Progenitor cell of endocrine pancreas (in vitro differentiated cells): ENCODE results near the gene MADD. TPM values are rescaled to one million over a fixed set of nuclear protein-coding genes. Genes with fewer than 3 reads are reported as not detected.

Experiments
- DNase-seq: peaks from one replicate; pipeline ENCODE4 v3.0.0; 2021; ENCODE audit warnings: low spot score; ENCODE audit not compliant: unreplicated experiment
- H3K27ac Mint-ChIP-seq: 2 replicates; pipeline ENCODE4 v1.8.0; 2021; ENCODE audit warnings: mild to moderate bottlenecking, moderate library complexity, mixed read lengths
- H3K27me3 Mint-ChIP-seq: 2 replicates; pipeline ENCODE4 v1.8.0; 2021; ENCODE audit warnings: mixed read lengths
- H3K36me3 Mint-ChIP-seq: 2 replicates; pipeline ENCODE4 v1.8.0; 2022; ENCODE audit warnings: mixed read lengths; ENCODE audit not compliant: insufficient read depth
- H3K4me1 Mint-ChIP-seq: 2 replicates; pipeline ENCODE4 v1.8.0; 2021; ENCODE audit warnings: low read depth, mixed read lengths
- H3K4me3 Mint-ChIP-seq: 2 replicates; pipeline ENCODE4 v1.8.0; 2021; ENCODE audit warnings: low read depth, mild to moderate bottlenecking, moderate library complexity, mixed read lengths
- H3K9me3 Mint-ChIP-seq: 2 replicates; pipeline ENCODE4 v1.8.0; 2021; ENCODE audit warnings: low read depth, mixed read lengths
- total RNA-seq: library from RNA; stranded (reverse); gene quantifications from 2 replicates; pipeline ENCODE4 v1.2.1, GENCODE V29; 2021
- TF ChIP-seq, protein P1 (sequence below): fragments of 200-600 bp; sonication (generic); IDR thresholded peaks from one replicate; pipeline ENCODE4 v1.5.0; 2021; ENCODE audit warnings: antibody characterized with exemption, mild to moderate bottlenecking; ENCODE audit not compliant: unreplicated experiment

MADD gene
- total RNA-seq, 1 donor from 2014 or later = 66.5 TPM

- Mint-ChIP-seq H3K27ac (no peak overlapping the region), H3K36me3 (peaks cover 1% of the 10 kb centered on the region), H3K4me3 (no peak overlapping the region), H3K4me1 (peaks cover 13% of the 10 kb centered on the region), H3K27me3 (no peaks in the 10 kb centered on the region), H3K9me3 (no peaks in the 10 kb centered on the region)
- TF ChIP-seq, protein P1, sequence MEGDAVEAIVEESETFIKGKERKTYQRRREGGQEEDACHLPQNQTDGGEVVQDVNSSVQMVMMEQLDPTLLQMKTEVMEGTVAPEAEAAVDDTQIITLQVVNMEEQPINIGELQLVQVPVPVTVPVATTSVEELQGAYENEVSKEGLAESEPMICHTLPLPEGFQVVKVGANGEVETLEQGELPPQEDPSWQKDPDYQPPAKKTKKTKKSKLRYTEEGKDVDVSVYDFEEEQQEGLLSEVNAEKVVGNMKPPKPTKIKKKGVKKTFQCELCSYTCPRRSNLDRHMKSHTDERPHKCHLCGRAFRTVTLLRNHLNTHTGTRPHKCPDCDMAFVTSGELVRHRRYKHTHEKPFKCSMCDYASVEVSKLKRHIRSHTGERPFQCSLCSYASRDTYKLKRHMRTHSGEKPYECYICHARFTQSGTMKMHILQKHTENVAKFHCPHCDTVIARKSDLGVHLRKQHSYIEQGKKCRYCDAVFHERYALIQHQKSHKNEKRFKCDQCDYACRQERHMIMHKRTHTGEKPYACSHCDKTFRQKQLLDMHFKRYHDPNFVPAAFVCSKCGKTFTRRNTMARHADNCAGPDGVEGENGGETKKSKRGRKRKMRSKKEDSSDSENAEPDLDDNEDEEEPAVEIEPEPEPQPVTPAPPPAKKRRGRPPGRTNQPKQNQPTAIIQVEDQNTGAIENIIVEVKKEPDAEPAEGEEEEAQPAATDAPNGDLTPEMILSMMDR = no peak
- DNase-seq = no peak
Measured at GRCh38 chr11:47264119-47264518, 5.8 kb upstream of the MADD start.

DNA sequence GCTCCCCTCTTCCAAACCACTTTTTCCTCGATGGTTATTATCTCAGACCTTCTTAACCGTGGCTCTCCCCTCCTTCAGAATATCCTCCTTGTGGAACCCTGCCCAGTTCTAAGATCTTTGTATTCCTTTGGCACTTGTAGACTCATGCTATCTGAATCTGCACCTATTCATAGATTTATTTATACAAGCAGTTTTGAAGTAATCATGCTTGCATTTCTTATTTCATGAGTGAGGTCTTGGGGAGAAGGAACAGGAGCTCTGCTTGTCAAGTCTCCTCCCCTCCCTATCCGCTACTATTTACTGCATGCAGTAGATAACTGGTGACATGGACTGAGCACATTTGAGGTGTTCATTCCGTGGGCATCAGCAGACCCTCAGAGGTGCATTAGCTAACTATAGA, 5.4 kb upstream of the MADD start:
- H3K4me3 Mint-ChIP-seq = no peak overlapping the region
- no peaks in the 10 kb centered on the region for H3K27me3 Mint-ChIP-seq
- H3K36me3 Mint-ChIP-seq = peaks cover 1% of the 10 kb centered on the region
- H3K4me1 Mint-ChIP-seq = peaks cover 10% of the 10 kb centered on the region
- no peak for DNase-seq
- no peaks in the 10 kb centered on the region for H3K9me3 Mint-ChIP-seq
- H3K27ac Mint-ChIP-seq = no peak overlapping the region
- TF ChIP-seq, protein P1 = no peak

GRCh38 chr11:47267876-47268275, 2.1 kb upstream of the MADD start:
- H3K4me1 Mint-ChIP-seq = peaks cover 30% of the 10 kb centered on the region
- H3K27me3 Mint-ChIP-seq = no peaks in the 10 kb centered on the region
- peak overlapping the region; percentile 59 for H3K27ac Mint-ChIP-seq
- H3K4me3 Mint-ChIP-seq = peak overlapping the region; percentile 94
- TF ChIP-seq, protein P1 = no peak
- H3K9me3 Mint-ChIP-seq = no peaks in the 10 kb centered on the region
- H3K36me3 Mint-ChIP-seq = peaks cover 1% of the 10 kb centered on the region
- no peak for DNase-seq

DNA sequence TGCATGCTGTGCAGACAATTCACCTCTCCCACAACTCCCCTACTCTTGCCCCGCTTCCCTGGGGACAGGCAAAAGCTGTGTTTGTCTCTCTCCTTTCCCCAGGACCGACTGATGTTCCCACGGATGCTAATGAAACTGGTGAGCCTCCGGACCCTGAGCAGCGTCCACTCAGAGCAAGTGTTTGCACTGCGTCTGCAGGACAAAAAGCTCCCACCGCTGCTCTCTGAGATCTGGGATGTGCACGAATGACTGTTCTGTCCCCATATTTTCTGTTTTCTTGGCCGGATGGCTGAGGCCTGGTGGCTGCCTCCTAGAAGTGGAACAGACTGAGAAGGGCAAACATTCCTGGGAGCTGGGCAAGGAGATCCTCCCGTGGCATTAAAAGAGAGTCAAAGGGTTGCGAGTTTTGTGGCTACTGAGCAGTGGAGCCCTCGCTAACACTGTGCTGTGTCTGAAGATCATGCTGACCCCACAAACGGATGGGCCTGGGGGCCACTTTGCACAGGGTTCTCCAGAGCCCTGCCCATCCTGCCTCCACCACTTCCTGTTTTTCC, 1.4 kb upstream of the MADD start:
- peaks cover 30% of the 10 kb centered on the region for H3K4me1 Mint-ChIP-seq
- no peaks in the 10 kb centered on the region for H3K9me3 Mint-ChIP-seq
- TF ChIP-seq, protein P1 = no peak
- peak overlapping the region; percentile 94 for H3K4me3 Mint-ChIP-seq
- no peak for DNase-seq
- H3K27me3 Mint-ChIP-seq = no peaks in the 10 kb centered on the region
- peak overlapping the region; percentile 97 for H3K27ac Mint-ChIP-seq
- H3K36me3 Mint-ChIP-seq = peaks cover 1% of the 10 kb centered on the region

DNA sequence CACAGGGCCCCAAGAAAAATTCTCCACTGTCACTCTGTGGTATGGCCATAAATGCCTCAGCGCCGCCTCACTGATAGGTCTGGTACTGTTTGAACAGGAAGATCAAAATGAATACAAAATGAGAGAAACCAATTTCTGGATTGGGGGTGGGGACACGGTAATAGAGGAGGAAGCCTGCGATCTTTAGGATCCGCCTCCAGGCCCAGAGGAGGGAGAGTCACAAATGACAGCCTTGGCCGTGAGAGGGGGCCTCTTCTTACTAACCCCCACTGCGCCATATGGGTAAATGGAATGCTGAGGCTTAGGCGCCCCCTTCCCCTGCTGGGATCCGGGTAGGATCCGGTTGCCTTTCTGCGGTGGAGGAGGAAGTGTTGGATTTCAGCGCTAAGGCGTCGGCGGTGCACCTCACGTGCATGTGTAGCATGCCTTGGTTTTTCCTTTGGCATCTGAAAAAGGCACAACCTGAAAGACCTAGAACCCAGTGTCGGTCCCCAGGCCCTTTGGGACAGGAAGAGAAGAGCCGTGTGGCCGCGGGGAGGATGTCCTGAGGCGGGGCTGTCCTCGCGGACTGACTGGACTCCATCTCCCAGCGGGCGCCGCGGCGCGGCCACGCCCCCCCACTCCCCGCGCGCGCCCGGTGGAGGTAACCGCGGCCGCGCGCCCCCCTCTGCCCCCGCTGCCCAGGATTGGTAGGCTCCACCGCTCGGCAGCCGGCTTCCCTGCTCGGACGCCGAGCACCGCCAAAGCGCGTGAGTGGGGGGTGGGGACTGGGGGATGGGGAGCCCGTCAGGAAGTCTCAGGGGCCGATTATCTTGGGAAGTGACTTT, 718 bp upstream of the MADD start:
- TF ChIP-seq, protein P1 = no peak
- H3K36me3 Mint-ChIP-seq = peaks cover 1% of the 10 kb centered on the region
- H3K27me3 Mint-ChIP-seq = no peaks in the 10 kb centered on the region
- DNase-seq = peak; percentile 78
- H3K4me1 Mint-ChIP-seq = peaks cover 30% of the 10 kb centered on the region
- no peaks in the 10 kb centered on the region for H3K9me3 Mint-ChIP-seq
- peak overlapping the region; percentile 94 for H3K4me3 Mint-ChIP-seq
- peak overlapping the region; percentile 97 for H3K27ac Mint-ChIP-seq
